ENCODE measurements around the gene GPR42. TPM values are rescaled to one million over a fixed set of nuclear protein-coding genes. Genes with fewer than 3 reads are reported as not detected.

GPR42 gene
- total RNA-seq, 3 donors from 2014 or later: 0.32 TPM; not detected in 2

GRCh38 chr19:35363001-35363590 lies 7.8 kb upstream of the GPR42 start:
- intact Hi-C loops (cut with DNase I, micrococcal nuclease): no loop called here
- ATAC-seq (no peak), DNase-seq (no peak)
- H3K9me3 ChIP-seq: no peaks in the 10 kb centered on the region
- H3K36me3 ChIP-seq (ENCODE audit: low read depth): no peaks in the 10 kb centered on the region
- TF ChIP-seq CTCF (IDR thresholded peaks at IDR 0.05): no peak
- no peak overlapping the region for H3K4me3 ChIP-seq
- H3K4me1 ChIP-seq (ENCODE audit: low read depth): no peaks in the 10 kb centered on the region

GRCh38 chr19:35363711-35364425 lies 7.0 kb upstream of the GPR42 start:
- H3K4me1 ChIP-seq (ENCODE audit: low read depth): no peaks in the 10 kb centered on the region
- TF ChIP-seq CTCF (IDR thresholded peaks at IDR 0.05): no peak
- H3K36me3 ChIP-seq (ENCODE audit: low read depth): no peaks in the 10 kb centered on the region
- intact Hi-C loops (cut with DNase I, micrococcal nuclease): no loop called here
- DNase-seq: no peak
- H3K9me3 ChIP-seq: no peaks in the 10 kb centered on the region
- no peak for ATAC-seq
- H3K4me3 ChIP-seq: no peak overlapping the region

- DNase-seq (no peak), ATAC-seq (no peak)
- Histone ChIP-seq H3K4me1 (ENCODE audit: low read depth) (no peaks in the 10 kb centered on the region), H3K9me3 (no peaks in the 10 kb centered on the region), H3K4me3 (no peak overlapping the region), H3K36me3 (ENCODE audit: low read depth) (no peaks in the 10 kb centered on the region)
- intact Hi-C loops (cut with DNase I, micrococcal nuclease): no loop called here
- no peak for TF ChIP-seq CTCF (IDR thresholded peaks at IDR 0.05)
These were observed 5.6 kb upstream of the GPR42 start for GRCh38 chr19:35365303-35365702.

- no peaks in the 10 kb centered on the region for H3K4me1 ChIP-seq (ENCODE audit: low read depth)
- no peak for DNase-seq
- ATAC-seq: no peak
- intact Hi-C loops (cut with DNase I, micrococcal nuclease): no loop called here
- no peak for TF ChIP-seq CTCF (IDR thresholded peaks at IDR 0.05)
- no peak overlapping the region for H3K4me3 ChIP-seq
- H3K36me3 ChIP-seq (ENCODE audit: low read depth): no peaks in the 10 kb centered on the region
- H3K9me3 ChIP-seq: no peaks in the 10 kb centered on the region
These were observed 2.5 kb upstream of the GPR42 start for GRCh38 chr19:35368378-35368777.

GRCh38 chr19:35369522-35369921 lies 1.3 kb upstream of the GPR42 start:
- no peak overlapping the region for H3K4me3 ChIP-seq
- no peaks in the 10 kb centered on the region for H3K36me3 ChIP-seq (ENCODE audit: low read depth)
- no peaks in the 10 kb centered on the region for H3K9me3 ChIP-seq
- no peaks in the 10 kb centered on the region for H3K4me1 ChIP-seq (ENCODE audit: low read depth)
- DNase-seq (no peak), ATAC-seq (no peak)
- TF ChIP-seq CTCF (IDR thresholded peaks at IDR 0.05): no peak
- intact Hi-C loops (cut with DNase I, micrococcal nuclease): no loop called here

All from mucosa of descending colon (tissue), 3 donors.